ENCODE results near the gene MICB.

MICB gene

DNA sequence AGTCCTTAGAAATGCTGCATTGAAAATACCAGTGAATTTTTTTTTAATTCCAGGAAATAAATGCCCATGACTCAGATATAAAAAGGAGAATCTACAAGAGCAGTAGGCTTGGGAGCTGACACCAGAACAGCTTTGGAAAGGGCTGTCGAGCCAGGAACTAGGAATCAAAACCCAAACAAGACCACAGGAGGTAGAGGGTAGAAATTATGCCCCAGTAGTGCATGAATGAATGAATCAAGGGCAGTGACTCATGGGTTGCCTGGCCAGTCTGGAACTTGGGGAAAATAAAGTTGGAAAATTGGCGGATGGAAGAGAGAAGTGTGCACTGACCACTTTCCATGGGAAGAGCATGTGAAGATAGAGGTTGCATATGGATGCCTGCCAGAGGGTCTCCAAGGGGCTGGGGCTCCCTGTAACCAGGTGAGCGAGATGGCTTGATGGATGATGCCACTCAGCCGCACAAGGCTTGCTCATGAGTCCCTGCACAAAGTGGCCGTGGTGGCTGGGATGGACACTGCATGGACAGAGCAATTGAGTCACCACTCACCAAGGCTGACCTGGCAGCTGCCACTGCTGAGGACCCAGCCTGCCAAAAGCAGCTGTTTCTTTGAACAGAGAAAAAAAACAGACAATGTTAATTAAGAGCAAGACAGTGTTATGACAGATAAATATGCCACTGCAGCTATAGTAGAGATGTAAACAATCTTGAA, 15.7 kb downstream of the MICB start:
- DNase-seq = no peak

DNA sequence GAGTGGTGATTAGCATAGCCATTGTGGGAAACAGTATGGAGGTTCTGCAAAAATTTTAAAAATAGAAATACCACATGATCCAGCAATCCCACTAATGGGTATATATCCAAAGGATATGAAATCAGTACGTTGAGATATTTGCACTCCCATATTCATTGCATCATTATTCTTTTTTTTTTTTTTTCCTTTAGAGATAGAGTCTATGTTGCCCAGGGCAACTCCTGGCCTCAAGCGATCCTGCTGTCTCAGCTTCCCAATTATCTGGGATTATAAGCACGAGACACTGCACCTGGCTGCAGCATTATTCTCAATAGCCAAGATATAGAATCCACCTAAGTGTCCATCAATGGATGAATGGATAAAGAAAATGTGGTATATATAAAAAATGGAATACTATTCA, 23.9 kb downstream of the MICB start:
- no peak for DNase-seq

DNA sequence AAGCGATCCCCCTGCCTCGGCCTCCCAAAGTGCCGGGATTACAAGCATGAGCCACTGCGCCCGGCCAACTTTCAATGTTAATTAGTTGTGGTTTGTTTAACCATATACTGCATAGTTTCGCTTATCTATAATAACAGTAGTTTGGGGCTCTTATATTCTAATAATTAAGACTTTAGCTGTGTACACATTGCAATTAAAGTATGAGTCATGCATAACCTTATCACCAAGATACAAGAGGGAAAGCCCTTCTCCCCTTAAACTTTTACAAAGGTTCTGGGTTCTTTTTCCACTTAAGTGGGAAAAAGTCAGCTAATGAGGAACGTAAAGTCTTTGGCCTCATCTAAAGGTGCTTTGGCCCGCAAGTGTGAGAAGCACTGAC, 27.6 kb downstream of the MICB start:
- no peak for DNase-seq

DNA sequence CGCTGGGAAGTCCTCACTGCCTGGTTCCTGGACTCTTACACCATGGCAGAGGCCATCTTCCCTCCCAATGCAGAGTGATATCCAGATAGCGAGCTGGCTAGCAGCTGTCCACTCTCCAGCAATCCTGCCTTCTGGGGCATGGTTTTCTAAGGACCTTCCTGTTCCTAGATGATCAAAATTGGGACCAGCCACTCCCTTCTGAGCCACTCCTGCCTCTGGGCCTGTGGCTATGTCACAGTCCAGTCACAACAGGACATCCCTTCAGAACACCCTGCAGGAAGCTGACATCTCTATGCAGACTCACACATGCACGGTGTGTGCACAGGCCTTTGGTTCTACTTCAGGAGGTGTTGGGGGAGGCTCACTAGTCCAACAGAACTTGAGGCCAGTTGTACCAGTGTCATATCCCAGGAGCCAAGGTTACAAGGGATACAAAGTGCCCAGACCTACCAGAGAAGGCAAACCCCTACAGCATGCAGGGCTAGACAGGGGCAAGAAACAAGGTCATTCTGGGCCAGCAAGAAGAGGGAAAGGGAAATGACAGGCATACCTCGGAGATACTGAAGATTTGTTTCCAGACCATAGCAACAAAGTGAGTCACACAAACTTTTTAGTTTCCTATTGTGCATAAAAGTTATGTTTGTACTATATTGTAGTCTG, 28.1 kb downstream of the MICB start:
- no peak for DNase-seq

DNA sequence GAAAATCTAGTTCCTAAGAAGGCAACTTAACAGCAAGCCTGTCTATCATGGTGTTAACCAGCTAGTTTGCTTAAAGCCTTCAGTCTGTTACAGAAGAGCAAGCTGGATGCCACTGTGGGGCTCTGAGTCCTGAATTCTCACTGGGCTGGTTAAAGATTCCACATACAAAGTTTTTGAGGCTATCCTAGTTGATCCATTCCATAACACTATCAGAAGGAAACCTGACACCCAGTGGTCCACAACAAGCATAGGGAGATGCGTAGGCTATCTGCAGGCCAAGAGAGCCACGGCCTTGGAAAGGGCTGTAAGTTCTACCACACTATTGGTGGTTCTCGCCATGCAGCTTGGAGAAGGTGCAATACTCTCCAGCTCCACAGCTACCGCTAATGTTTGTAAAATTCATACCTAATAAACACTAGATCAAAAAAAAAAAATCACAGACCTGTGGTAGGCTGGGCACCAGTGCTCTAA, 30.4 kb downstream of the MICB start:
- no peak for DNase-seq

DNA sequence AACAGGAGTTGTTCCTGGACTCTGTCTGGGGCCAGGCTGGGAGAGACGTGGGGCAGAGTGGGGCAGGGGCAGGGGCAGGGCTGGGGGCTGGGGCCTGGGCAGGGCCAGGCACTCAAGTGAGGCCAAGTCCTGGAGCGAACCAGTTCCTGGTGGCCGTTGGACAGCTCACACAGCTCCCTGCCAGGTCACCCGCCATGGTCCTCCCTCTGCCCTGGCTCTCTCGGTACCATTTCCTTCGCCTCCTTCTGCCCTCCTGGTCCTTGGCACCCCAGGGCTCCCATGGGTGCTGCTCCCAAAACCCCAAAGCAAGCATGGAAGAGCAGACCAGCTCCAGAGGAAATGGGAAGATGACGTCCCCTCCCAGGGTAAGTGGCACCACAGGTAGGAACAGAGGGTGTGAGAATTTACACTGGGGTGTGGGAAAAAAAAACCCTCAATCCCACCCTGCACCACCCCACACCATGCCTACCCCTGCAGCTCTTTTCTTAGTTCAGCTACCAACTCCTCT, 30.9 kb downstream of the MICB start, which contains the start of gene MCCD1:
Gene MCCD1 (plus strand): TSS at position 142 of the 508 bp plus-strand sequence. CDS start 53 bp downstream, at position 195.
- DNase-seq = no peak

DNA sequence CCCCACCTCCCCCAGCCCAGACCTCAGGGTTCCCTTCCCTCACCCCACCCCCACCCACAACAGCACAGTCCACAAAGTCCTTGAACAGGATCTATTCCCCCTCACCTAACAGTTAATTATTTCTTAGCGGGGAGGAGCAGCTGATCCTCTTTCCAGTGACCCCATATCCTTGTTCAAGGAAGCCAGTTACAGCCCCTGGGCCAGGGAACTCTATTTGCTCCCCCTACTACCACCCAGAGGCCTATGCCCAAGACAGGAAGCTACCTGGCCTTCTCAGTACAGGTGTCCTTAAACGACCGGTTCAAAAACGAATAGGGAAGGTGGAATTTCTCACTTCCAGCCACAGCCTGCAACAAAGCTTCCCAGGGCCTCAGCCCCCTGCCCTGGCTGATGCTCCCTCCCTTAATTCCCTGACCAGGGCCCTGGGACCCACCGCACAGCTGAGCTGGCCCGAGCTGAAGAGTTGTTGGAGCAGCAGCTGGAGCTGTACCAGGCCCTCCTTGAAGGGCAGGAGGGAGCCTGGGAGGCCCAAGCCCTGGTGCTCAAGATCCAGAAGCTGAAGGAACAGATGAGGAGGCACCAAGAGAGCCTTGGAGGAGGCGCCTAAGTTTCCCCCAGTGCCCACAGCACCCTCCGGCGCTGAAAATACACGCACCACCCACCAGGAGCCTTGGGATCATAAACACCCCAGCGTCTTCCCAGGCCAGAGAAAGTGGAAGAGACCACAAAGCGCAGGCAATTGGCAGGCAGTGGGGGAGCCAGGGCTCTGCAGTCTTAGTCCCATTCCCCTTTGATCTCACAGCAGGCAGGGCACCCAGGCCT, 31.6 kb downstream of the MICB start:
- DNase-seq = no peak

DNA sequence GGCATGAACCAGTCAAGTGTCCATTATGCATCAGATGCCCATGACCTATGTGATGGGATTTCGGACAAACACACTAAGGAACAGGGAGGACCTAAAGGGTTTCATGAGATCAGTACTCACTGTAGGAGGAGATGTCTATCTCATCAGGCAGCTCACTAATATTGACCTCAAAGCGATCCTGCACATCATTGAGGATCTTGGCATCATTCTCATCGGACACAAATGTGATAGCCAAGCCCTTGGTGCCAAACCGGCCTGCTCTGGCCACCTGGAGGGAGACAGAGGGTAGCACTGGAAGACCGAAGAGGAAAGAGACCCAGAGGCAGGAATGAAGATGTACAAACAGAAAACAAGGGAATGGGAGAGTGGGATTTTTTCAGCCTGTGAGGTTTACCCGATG, 32.7 kb downstream of the MICB start:
- DNase-seq = no peak

DNA sequence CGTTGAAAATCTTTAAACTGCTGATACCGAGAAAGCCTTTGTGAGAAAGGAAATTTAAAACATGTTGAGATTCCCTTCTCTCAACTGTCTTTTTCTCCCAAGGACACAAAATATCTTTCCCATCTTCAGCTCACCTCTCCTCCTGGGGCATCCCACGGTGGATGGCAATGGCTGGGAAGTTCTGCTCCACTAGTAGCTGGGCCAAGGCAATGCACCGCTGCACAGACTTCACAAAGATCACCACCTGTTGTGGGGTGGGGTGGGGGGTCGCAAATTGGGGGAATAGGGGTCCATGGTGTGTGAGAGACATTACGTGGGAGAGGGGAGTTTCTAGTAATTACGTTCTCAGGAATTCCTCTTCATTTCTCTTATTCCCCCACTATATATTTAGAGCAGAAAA, 33.2 kb downstream of the MICB start:
- DNase-seq = no peak

DNA sequence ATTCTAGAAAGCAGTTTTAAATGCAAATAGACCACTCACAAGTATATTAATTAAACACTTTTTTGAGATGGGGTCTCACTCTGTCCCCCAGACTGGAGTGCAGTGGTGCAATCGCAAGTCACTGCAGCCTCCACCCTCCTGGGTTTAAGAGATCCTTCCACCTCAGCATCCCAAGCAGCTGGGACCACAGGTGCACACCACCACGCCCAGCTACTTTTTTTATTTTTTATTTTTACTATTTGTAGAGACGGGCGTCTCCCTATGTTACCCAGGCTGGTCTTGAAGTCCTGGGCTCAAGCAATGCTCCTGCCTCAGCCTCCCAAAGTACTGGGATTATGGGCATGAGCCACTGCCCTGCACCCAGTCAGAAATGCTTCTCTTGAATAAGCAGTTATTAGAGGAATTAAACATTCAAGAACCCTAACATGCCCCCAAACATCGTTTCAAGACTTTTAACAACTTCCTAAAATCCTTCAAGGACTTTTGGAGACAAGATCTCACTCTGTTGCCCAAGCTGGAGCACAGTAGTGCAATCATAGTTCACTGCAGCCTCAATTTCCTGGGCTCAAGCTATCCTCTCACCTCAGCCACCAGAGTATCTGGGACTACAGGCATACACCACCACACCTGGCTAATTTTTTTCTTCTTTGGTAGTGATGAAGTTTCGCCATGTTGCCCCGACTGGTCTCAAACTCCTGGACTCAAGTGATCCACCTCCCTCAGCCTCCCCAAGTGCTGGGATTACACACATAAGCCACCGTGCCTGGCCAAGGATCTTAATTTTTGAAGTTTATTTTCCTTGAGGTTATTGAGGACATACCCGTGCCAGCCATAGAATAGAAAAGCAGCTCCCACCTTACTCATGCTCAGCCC, 34.1 kb downstream of the MICB start:
- no peak for DNase-seq

DNA sequence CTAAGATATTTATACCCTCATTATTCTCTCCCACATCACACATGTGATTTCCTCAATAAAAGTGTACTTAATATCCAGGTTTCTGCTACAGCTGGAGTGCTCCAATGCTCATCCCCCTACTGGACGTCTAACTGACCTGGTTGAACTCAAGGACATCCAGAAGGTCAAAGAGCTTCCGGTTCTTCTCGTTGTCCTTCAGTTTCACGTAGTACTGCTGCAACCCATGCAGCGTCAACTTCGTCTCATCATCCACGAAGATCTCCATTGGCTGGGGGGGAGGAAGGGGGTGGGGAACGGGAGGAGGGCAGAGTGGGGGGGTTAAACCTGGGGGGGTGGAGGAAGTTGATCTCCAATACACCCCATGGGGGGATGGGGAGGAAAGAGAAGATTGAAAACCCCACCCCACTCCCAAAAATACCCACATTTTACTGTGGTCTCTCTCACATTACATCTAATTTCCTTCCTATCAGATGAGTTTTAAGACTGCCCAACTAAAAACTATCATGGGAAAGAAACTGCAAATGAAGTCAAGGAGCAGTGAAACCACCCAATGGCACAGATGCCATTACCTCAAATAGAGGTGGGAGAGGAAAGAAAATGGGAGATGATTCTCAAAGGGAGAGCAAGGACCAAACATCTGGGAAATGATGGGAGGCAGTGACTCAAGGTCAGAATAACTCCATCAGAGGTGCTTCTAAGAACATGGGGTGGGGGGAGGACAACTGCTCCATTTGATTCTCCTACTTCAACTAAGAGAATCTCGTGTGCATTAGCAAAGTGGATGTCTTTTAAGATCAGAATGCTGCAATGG, 34.9 kb downstream of the MICB start:
- DNase-seq = no peak

DNA sequence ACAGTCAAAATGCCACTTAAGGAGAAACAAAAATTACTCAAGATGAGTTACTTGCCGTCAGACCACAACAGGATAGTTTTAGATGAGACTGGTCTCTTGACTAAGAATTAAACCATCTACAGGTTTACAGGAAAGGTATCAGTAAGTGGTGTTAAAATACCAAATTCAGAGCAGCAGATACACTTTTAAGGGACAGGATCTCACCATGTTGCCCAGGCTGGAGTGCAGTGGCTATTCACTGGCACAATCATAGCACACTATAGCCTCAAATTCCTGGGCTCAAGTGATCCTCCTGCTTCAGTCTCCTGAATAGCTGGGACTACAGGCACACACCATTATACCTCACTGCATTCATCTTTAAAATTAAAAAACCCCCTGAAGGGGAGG, 35.5 kb downstream of the MICB start:
- no peak for DNase-seq

DNA sequence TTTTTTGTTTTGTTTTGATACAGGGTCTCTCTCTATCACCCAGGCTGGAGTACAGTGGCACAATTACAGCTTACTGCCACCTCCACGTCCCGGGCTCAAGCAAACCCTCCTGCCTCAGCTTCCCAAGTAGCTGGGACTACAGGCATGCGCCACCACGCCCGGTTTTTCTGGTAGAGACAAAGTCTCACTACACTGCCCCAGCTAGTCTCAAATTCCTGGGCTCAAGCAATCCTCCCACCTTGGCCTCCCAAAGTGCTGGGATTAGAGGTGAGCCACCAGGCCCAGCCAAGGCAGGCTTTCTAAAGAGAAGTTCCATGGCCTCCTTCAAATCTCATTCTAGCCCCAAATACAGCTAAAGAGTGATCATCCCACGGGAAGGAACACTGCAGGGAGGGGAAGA, 36.1 kb downstream of the MICB start:
- DNase-seq = no peak

DNA sequence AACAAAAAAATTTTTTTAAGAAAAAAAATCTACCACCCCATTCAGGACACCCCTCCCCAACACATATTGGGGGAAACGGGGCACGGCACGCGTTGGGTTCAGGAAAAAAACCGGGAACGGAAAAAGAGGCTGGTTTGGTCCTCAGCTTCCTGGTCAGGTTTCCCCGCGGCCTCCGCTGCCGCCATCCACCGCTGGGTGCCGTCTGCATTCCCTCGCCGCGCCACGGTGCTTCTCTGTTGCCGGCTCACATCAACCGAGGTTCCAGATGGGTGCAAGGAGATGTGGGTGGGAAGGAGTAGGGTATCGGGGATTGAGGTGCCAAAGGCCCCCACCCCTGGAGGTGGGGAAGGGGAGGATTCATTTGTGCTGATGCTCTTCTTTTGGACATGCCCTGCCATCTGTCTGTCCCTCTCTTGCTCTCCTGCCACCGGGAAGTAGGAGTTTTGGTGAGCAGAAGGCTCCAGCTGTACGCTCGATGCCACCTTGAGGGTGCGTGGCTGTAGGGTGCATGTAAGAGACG, 36.6 kb downstream of the MICB start:
- no peak for DNase-seq

DNA sequence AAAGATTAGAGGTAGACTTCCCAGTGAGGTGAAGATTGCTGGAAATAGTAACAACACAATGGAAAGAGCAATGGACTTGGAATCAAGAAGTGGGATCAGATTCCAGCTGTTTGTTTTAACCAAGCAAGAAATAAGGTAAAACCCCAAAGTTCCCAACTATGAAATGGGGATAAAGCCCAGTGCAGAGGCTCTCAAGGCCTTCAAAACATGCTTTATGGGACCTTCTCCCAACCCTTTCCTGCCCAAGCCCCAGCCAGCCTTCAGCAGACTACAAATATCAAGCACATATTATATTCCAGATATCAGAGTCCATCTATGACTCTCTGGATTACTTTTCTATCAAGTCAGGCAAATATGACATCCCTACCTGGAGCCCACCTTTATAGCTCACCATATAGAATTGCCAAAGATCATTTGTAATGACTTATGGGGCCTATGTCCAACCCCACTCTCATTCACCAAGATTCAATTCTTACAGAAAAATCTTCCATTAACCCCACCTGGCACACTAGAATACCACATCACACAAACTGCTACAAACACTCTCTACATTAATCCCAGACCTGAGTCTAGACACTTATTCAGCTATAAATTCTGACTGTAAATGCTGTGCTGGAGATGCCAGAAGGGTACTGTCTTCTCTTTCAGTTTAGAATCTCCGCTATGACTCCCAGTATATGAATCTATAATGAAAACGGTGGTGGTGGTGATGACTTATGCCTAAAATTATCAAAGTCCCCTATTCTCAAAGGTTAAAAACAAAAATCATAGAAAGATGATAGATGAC, 37.8 kb downstream of the MICB start:
- no peak for DNase-seq

DNA sequence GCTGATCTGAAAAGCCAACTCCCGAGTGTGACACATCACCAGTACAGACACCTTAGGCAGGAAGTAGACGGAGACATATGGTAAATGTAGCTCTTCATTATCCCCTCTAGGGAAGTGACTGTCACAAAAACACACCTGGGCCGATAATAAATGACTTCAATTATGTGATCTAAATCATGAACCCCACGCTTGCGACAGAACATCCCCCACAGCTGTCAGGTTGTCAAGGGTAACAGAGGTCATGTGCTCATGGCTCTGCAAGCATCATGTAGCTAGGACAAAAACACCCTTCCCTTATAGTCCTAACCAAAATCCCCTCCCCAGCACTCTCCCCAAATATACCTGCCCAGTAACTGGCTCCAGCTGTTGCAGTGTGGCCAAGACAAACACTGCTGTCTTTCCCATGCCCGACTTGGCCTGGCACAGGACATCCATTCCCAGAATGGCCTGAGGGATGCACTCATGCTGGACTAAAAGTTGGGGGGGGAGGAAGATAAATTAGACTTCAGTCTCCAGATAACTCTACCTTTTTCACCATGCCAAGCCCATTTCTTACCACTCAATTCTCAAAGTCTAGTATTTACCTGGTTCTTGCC, 41.0 kb downstream of the MICB start:
- no peak for DNase-seq

DNA sequence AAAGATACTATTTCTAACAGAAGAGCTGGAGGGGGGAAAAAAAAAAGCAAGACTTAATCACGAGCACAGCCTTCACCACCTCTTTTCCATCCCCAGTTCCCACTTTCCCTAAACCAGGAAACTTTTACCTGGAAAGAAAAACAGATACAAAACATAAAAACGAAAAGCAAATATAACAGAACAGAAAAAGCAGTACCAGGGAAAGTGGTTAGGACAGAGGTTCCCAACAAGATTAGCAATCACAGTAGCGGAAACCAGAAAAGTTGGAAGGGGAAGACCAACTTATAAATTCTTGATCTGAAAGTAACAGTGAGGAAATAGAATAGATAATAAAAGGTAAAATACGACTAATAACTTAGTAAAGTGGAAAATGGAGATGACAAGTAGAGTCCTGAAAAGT, 42.7 kb downstream of the MICB start:
- DNase-seq = no peak

DNA sequence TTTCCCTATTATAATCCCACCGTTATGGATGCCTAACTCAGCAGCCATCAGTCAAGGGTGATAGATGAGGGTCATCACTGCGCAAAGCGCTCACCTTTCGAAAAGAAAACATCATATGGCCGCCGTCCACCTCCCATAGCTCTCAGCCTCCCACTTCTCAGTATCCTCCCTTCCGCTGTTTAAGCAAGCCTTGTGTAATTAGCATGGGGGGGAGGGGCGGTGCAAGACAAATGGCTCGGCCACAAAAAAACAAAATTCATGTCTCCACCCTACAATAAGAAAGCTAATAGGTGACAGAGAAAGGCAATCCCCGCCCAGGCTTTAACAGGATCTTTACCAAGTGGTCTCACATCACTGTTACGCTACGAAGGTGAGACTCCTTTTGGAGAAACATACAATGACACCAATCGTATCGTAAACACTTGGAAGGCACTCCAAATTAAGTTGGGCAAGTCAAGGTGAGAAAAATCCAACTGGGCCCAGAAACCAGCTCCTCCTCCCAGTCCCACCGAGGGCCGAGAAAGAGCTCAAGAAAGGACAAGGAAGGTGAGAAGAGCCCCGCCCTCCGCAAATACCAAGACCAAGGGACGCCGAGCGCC, 43.2 kb downstream of the MICB start:
- DNase-seq = peak; percentile 56

DNA sequence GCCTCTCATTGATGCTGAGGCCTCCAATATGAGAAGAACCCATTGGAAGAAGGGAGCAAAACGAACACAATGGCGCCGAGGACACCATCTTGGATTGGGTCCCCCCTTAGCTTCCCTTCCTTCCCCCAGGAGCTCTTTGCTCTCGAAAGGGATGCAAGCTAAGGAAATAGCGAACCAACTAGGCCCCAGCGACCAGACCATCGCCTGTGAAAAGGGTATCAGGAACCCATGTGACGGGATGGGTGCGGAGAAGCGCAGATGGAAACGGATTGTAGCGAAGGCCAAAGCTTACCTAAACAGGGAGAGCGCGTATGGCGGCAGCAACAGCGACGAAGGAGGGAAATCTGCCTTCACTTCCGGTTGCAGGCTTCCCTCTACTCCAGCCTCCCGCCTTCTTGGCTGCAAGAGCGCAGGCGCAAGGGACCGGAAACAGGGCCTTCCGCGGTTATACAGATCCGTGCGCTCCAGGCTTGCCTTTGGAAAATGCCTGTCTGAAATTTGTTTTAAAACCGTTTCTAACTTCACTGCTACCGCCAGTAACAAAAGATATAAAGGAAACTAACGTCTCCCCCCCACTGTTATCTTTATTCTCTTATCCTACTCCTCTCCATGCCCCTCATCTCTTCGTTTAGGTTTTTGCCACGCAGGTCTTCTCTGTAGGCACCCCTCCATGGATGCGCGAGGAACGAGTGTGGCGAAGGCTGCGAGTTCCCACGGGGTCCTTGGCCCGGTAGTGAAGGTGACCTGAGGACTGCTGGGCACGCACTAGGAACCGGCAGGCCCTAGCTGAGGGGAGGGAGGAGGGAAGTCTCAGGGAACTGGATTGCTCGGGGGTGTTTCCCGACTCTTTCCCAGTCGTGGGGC, 43.9 kb downstream of the MICB start, which contains the start of gene DDX39B:
Gene DDX39B (minus strand): TSS at position 346 of the 864 bp plus-strand sequence. CDS start 1,471 bp downstream, outside the sequence.
- DNase-seq = peak; percentile 89 to 92
